D721Med (cell line): Measurements from ENCODE around the gene SLIT1.

Experiments
- DNase-seq: peaks from one replicate; pipeline ENCODE4 v3.0.0; 2011; ENCODE audit warnings: low spot score; ENCODE audit not compliant: insufficient read length
- FAIRE-seq: peaks from 2 replicates; lab custom pipeline; 2011; peaks lifted over from hg19 to GRCh38; lab: Jason Lieb, UNC
- TF ChIP-seq, protein P1 (sequence below): IDR thresholded peaks from 2 replicates; pipeline ENCODE4 v1.5.1; 2012; ENCODE audit warnings: mild to moderate bottlenecking, control low read depth; ENCODE audit not compliant: insufficient read depth; ENCODE audit errors: missing control alignments

Gene SLIT1

GRCh38 chr10:97007417-97007816 is 178.3 kb downstream of the SLIT1 start:
- TF ChIP-seq, protein P1, sequence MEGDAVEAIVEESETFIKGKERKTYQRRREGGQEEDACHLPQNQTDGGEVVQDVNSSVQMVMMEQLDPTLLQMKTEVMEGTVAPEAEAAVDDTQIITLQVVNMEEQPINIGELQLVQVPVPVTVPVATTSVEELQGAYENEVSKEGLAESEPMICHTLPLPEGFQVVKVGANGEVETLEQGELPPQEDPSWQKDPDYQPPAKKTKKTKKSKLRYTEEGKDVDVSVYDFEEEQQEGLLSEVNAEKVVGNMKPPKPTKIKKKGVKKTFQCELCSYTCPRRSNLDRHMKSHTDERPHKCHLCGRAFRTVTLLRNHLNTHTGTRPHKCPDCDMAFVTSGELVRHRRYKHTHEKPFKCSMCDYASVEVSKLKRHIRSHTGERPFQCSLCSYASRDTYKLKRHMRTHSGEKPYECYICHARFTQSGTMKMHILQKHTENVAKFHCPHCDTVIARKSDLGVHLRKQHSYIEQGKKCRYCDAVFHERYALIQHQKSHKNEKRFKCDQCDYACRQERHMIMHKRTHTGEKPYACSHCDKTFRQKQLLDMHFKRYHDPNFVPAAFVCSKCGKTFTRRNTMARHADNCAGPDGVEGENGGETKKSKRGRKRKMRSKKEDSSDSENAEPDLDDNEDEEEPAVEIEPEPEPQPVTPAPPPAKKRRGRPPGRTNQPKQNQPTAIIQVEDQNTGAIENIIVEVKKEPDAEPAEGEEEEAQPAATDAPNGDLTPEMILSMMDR, result no peak
- no peak for FAIRE-seq
- DNase-seq, result no peak

- FAIRE-seq (no peak), DNase-seq (no peak)
Observed at GRCh38 chr10:97006364-97006763, 179.4 kb downstream of the SLIT1 start.

DNA sequence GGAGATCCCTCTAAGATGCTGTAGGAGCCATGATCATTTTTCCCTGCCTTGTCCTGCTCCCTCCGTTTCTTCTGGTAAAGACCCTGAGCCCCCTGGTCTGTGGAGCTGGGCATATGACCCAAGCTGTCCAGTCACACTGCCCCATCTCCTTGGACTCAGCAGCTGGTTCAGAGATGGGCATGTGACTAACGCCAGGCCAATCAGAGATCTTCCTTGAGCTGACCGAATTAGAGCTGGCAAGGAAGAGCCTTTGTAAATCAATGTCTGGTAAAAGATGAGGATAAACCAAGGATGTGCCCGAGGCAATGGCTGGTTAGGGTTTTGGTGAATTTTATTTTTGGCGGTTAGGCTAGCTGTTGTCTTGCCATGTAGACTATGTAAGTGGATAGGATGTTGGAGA is 180.4 kb downstream of the SLIT1 start:
- FAIRE-seq, result no peak
- TF ChIP-seq, protein P1, result no peak
- no peak for DNase-seq

More at GRCh38 chr10:97006364-97006763, 179.4 kb downstream of the SLIT1 start:
- TF ChIP-seq, protein P1, result no peak

DNA sequence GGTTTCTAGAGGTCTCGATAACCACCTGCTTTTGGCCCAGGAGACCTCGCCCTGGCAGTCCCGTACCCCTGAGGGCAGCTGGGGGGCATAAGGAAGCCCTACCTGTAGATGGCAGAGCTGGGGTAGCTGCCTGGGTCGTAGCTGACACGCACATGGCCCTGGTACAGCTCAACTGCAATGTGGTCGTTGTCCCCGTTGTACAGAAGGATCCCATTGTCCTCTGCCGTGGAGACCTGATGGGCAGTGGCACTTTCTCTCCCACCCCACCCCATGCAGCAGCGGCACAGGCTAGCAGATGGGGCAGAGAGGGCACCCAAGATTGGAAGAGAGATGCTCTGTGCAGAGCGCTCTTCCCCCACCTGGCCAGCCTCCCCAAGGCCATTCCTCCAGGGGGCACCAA is 181.2 kb downstream of the SLIT1 start:
- FAIRE-seq, result no peak
- no peak for DNase-seq
- TF ChIP-seq, protein P1, result no peak

GRCh38 chr10:97003804-97004201 is 182.0 kb downstream of the SLIT1 start:
- no peak for FAIRE-seq
- DNase-seq, result no peak
- TF ChIP-seq, protein P1, result no peak

DNA sequence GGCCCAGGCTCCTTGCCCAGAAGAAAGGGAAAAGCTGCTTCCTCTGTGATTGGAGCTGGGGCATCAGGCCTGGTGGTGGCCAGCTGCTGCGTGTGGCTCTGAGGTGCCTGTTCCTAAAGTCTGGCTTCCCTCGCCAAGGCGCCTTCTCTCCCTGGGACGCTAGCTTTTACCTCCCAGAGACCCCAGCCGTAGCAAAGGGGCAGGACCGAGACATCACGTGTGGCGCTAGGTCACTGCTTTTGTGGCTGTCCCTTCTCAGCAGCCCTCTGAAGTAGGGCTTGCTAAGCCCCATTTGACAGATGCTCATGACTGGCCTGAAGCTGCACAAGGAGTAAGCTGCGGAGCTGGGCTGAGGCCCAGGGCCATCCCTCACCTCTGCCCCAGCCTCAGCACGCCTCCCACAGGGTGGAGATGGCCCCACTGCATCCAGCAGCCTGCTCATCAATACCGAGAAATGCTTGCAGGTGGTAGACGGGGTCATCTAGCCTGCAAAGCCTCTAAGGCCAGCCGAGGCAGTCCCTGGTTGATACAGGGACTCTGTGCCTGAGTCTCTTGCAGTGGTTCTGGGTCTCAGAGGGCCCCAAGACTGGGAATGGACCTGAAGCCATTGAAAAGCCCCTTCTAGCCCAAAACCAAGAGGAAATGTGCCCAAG is 182.5 kb downstream of the SLIT1 start:
- DNase-seq, result no peak
- TF ChIP-seq, protein P1, result no peak
- FAIRE-seq, result no peak

DNA sequence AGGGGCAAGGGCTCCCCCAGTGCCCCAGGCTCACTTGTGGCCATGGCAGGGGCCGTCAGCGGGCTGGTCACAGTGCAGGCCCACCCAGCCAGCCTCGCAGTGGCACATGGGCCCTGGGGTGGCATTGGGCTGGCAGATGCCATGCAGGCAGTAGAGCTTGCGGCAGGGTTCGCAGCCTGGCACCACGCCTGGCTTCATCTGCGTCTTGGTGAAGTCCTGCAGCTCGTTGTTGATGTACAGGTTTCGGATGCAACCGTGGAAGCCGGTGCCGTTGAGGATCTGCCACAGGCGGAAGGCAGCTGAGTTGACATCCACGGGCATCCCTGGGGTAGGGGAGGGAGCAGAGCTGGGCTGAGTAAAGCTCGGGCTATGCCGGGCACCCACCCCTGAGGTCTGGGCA is 183.1 kb downstream of the SLIT1 start:
- FAIRE-seq, result no peak
- no peak for DNase-seq
- TF ChIP-seq, protein P1, result no peak
